H1 (cell line): ENCODE measurements around the gene SLC25A21. TPM values are rescaled to one million over a fixed set of nuclear protein-coding genes. Genes with fewer than 3 reads are reported as not detected.

Experiments used
- CTCF ChIP-seq, 3 experiments: IDR thresholded peaks; 1 replicate in 2 of 3; 2 replicates in 1 of 3; pipeline versions ENCODE4 v1.5.1 to v1.6.1; 2011; ENCODE audit warnings: low read length in 3 of 3, mild to moderate bottlenecking in 3 of 3, inconsistent platforms in 2 of 3, low read depth in 1 of 3, moderate library complexity in 1 of 3; ENCODE audit not compliant: insufficient read depth in 1 of 3; ENCODE audit errors: control extremely low read depth in 1 of 3
- KDM1A ChIP-seq: fragments of 200-600, 300-600 bp; sonication (generic); IDR thresholded peaks from 2 replicates; pipeline ENCODE4 v1.7.1; 2016; ENCODE audit warnings: mild to moderate bottlenecking, low read length, borderline replicate concordance
- RFX5 ChIP-seq: IDR thresholded peaks from 2 replicates; pipeline ENCODE4 v1.6.1; 2011; ENCODE audit warnings: low read depth, low read length, improper control_type of control experiment, borderline replicate concordance
- SAP30 ChIP-seq: fragments of 300-600 bp; sonication (generic); IDR thresholded peaks from 2 replicates; pipeline ENCODE4 v1.7.1; 2012; ENCODE audit warnings: low read length, moderate library complexity, mild to moderate bottlenecking, inconsistent platforms; ENCODE audit not compliant: insufficient read depth, insufficient replicate concordance
- YY1 ChIP-seq: IDR thresholded peaks from 2 replicates; pipeline ENCODE4 v1.6.1; 2011; ENCODE audit warnings: low read depth, mild to moderate bottlenecking, low read length
- polyA plus RNA-seq, 7 experiments: library from polyadenylated mRNA; depleted of rRNA in 3 of 7; stranded (reverse) in 5 of 7; unstranded in 2 of 7; fragments of >200 nt in 5 of 7; fragments of 200-250 nt in 2 of 7; gene quantifications; 1 replicate in 5 of 7; 2 replicates in 1 of 7; 4 replicates in 1 of 7; pipeline versions ENCODE4 v1.2.1 to v1.2.3, GENCODE V29; 2011 to 2013; ENCODE audit warnings: missing spikeins in 2 of 7, mixed read lengths in 2 of 7
- total RNA-seq: library from RNA; stranded (reverse); fragmentation: NEBNext Ultra II Directional; extraction: Animal tissue kit (Norgen Biotek cat#: 25700); gene quantifications from 2 replicates; pipeline ENCODE4 v1.2.1, GENCODE V29; 2021
- TF ChIP-seq, protein P1 (sequence below): IDR thresholded peaks from 2 replicates; pipeline ENCODE4 v1.6.1; 2012; ENCODE audit warnings: inconsistent platforms

Gene SLC25A21
- total and polyA plus RNA-seq, 2 of the 8 experiments (the other 6 are each of a cell fraction or from before 2014, with no cell fraction given): 6.9 to 15.7 TPM

- no peak for TF ChIP-seq CTCF (IDR thresholded peaks at IDR 0.05; ENCODE audit: control extremely low read depth in 1 of 3, insufficient read depth in 1 of 3, low read depth in 1 of 3, low read length in 3 of 3)
- TF ChIP-seq, protein P1, sequence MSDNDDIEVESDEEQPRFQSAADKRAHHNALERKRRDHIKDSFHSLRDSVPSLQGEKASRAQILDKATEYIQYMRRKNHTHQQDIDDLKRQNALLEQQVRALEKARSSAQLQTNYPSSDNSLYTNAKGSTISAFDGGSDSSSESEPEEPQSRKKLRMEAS: no peak
- TF ChIP-seq SAP30: no peak
- no peak for TF ChIP-seq KDM1A
- TF ChIP-seq YY1: no peak
- no peak for TF ChIP-seq RFX5
Measured at GRCh38 chr14:36931791-36932190, 240.6 kb downstream of the SLC25A21 start (continued).
